ENCODE results near the gene CDH24. TPM values are rescaled to one million over a fixed set of nuclear protein-coding genes. Genes with fewer than 3 reads are reported as not detected.
A peak's percentile ranks its signal among the peaks of the same experiment; 100 is the strongest.

Gene CDH24
- total and polyA plus RNA-seq, 9 of the 15 experiments (the other 6 are each of a cell fraction or from before 2014, with no cell fraction given), result 0.04 to 16.2 (median 4.9) TPM

GRCh38 chr14:23055621-23056144 is 1.6 kb downstream of the CDH24 start (continued):
- TF ChIP-seq, protein P1, sequence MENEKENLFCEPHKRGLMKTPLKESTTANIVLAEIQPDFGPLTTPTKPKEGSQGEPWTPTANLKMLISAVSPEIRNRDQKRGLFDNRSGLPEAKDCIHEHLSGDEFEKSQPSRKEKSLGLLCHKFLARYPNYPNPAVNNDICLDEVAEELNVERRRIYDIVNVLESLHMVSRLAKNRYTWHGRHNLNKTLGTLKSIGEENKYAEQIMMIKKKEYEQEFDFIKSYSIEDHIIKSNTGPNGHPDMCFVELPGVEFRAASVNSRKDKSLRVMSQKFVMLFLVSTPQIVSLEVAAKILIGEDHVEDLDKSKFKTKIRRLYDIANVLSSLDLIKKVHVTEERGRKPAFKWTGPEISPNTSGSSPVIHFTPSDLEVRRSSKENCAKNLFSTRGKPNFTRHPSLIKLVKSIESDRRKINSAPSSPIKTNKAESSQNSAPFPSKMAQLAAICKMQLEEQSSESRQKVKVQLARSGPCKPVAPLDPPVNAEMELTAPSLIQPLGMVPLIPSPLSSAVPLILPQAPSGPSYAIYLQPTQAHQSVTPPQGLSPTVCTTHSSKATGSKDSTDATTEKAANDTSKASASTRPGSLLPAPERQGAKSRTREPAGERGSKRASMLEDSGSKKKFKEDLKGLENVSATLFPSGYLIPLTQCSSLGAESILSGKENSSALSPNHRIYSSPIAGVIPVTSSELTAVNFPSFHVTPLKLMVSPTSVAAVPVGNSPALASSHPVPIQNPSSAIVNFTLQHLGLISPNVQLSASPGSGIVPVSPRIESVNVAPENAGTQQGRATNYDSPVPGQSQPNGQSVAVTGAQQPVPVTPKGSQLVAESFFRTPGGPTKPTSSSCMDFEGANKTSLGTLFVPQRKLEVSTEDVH (IDR thresholded peaks at IDR 0.05; ENCODE audit: low read depth, partially characterized antibody), result no peak
- TF ChIP-seq DACH1 (IDR thresholded peaks at IDR 0.05; ENCODE audit: partially characterized antibody), result no peak

GRCh38 chr14:23055147-23055550 is 2.2 kb downstream of the CDH24 start:
- Histone ChIP-seq H3K4me1 (replicated peaks in 1 of 2; ENCODE audit: control insufficient read depth in 2 of 2, insufficient read depth in 2 of 2, low read length in 2 of 2) (peaks cover 11 to 51% of the 10 kb centered on the region in 2 experiments), H3K27ac (ENCODE audit: extremely low read depth, low read depth, low read length) (no peak overlapping the region), H2AFZ (ENCODE audit: low read depth, low read length) (no peak overlapping the region), H3K4me3 (no peak overlapping the region), H3K27me3 (ENCODE audit: control insufficient read depth in 2 of 2, insufficient read depth in 2 of 2, low read length in 2 of 2) (no peaks in the 10 kb centered on the region), H3K4me2 (ENCODE audit: insufficient read depth, low read length) (no peak overlapping the region), H3K36me3 (ENCODE audit: control insufficient read depth, insufficient read depth, low read length) (peaks cover 16% of the 10 kb centered on the region; the same call in 2 of the 3 replicates), H4K20me1 (replicated peaks; ENCODE audit: control insufficient read depth, insufficient read depth, low read length) (0 out of 2 replicates have a peak, but pooled peaks cover 2% of the 10 kb centered on the region), H3K79me2 (ENCODE audit: control insufficient read depth, insufficient read depth, low read length) (no peaks in the 10 kb centered on the region; the same call in 2 of the 3 replicates), H3K9me1 (ENCODE audit: control insufficient read depth, insufficient read depth, low read length) (no peaks in the 10 kb centered on the region), H3K9ac (ENCODE audit: insufficient read depth in 1 of 2, low read depth in 2 of 2, low read length in 2 of 2) (0 out of 4 replicates have a peak overlapping the region, but pooled peaks of 1 of the 2 experiments have one; percentile 20), H3K9me3 (replicated peaks; ENCODE audit: control insufficient read depth, insufficient read depth, low read depth, low read length) (no peaks in the 10 kb centered on the region)
- 94% methylated on average over 11 of the region's 12 CpGs for WGBS (ENCODE audit: insufficient coverage, low coverage, missing lambda C conversion rate)
- ChIA-PET CTCF (ENCODE audit: low intra/inter-chr PET ratio) (interaction anchor here (1.3 to 9.2 kb wide), 3 partner anchors 60 to 81 kb away, joined by 6 to 141 read pairs (median 45); no protein-coding TSS in a partner anchor), POLR2A (interaction anchor here (0.6 to 2.0 kb wide), 4 partner anchors 48 to 69 kb away, joined by 3 to 14 read pairs (median 8); no protein-coding TSS in a partner anchor)
- no TSS peak for BruUV-seq (replicated peaks)
- in situ Hi-C loops (cut with MboI) (no loop called here), intact Hi-C loops (cut with micrococcal nuclease) (no loop called here)
- FAIRE-seq (no peak), DNase-seq (ENCODE audit: extremely low read depth in 1 of 4, low spot score in 3 of 4) (no peak), ATAC-seq (no peak)
- no peak for TF ChIP-seq PBX2 (CRISPR knock-in tag; IDR thresholded peaks at IDR 0.05; ENCODE audit: low read depth)
- TF ChIP-seq PBX2 (tag; conservative IDR thresholded peaks at IDR 0.05; ENCODE audit: low read depth), result no peak
- TF ChIP-seq HDAC8 (tag; IDR thresholded peaks at IDR 0.05), result no peak
- TF ChIP-seq MAZ (CRISPR knock-in tag; conservative IDR thresholded peaks at IDR 0.05 in 1 of 2, IDR thresholded peaks at IDR 0.05 in 1 of 2), result no peak
- TF ChIP-seq ZNF696 (CRISPR knock-in tag; conservative IDR thresholded peaks at IDR 0.05), result no peak
- no peak for TF ChIP-seq EZH2 (IDR thresholded peaks at IDR 0.05; ENCODE audit: borderline replicate concordance, low read depth, low read length)
- TF ChIP-seq ZBTB9 (CRISPR knock-in tag; IDR thresholded peaks at IDR 0.05), result no peak
- no peak for TF ChIP-seq ZKSCAN8 (CRISPR knock-in tag; IDR thresholded peaks at IDR 0.05)
- TF ChIP-seq ELF2 (CRISPR knock-in tag; IDR thresholded peaks at IDR 0.05), result no peak
